Activated gamma-delta T cell treated with anti-CD3 and anti-CD28 coated beads, Interleukin-2, amount 50 U/mL, for 16 hours (primary cell): ENCODE measurements around the gene CABLES1.
A peak's percentile ranks its signal among the peaks of the same experiment; 100 is the strongest.

ENCODE experiments used
- DNase-seq: peaks from one replicate; pipeline ENCODE4 v3.0.0-alpha.2; 2020; ENCODE audit warnings: low read depth

Gene CABLES1

GRCh38 chr18:23223641-23224040, 88.4 kb downstream of the CABLES1 start:
- DNase-seq: no peak

- no peak for DNase-seq
These were observed 90.2 kb downstream of the CABLES1 start for GRCh38 chr18:23225503-23225902.

- DNase-seq: no peak
These were observed 91.1 kb downstream of the CABLES1 start for GRCh38 chr18:23226391-23226790.

- DNase-seq: no peak
These were observed 91.8 kb downstream of the CABLES1 start for GRCh38 chr18:23226930-23227725.

GRCh38 chr18:23227726-23228070, 92.4 kb downstream of the CABLES1 start:
- DNase-seq: no peak

- no peak for DNase-seq
These were observed 93.1 kb downstream of the CABLES1 start for GRCh38 chr18:23228102-23229061.

GRCh38 chr18:23229472-23229871, 94.2 kb downstream of the CABLES1 start:
- DNase-seq: no peak

- DNase-seq: no peak
These were observed 95.4 kb downstream of the CABLES1 start for GRCh38 chr18:23230686-23231085.

- peak; percentile 64 for DNase-seq
These were observed 96.2 kb downstream of the CABLES1 start for GRCh38 chr18:23231340-23232021.

- DNase-seq: no peak
These were observed 97.0 kb downstream of the CABLES1 start for GRCh38 chr18:23232331-23232730.

GRCh38 chr18:23234619-23235018, 99.3 kb downstream of the CABLES1 start:
- no peak for DNase-seq

GRCh38 chr18:23235336-23235735, 100.1 kb downstream of the CABLES1 start:
- DNase-seq: no peak

- no peak for DNase-seq
These were observed 100.6 kb downstream of the CABLES1 start for GRCh38 chr18:23235860-23236259.

GRCh38 chr18:23236876-23237468, 101.7 kb downstream of the CABLES1 start:
- no peak for DNase-seq

- DNase-seq: no peak
These were observed 102.4 kb downstream of the CABLES1 start for GRCh38 chr18:23237524-23238151.

- no peak for DNase-seq
These were observed 102.9 kb downstream of the CABLES1 start for GRCh38 chr18:23238152-23238531.

- no peak for DNase-seq
These were observed 103.5 kb downstream of the CABLES1 start for GRCh38 chr18:23238651-23239349.

GRCh38 chr18:23239350-23239692, 104.0 kb downstream of the CABLES1 start:
- no peak for DNase-seq

- no peak for DNase-seq
These were observed 104.8 kb downstream of the CABLES1 start for GRCh38 chr18:23239885-23240608.

- no peak for DNase-seq
These were observed 105.3 kb downstream of the CABLES1 start for GRCh38 chr18:23240609-23240930.
